COLO668 (cell line): Measurements from ENCODE around the gene FCER1G.

Experiments used
- DNase-seq: peaks from one replicate; lab custom pipeline; 2025; ENCODE audit not compliant: unreplicated experiment; lab: John Stamatoyannopoulos, UW

Gene FCER1G

DNA sequence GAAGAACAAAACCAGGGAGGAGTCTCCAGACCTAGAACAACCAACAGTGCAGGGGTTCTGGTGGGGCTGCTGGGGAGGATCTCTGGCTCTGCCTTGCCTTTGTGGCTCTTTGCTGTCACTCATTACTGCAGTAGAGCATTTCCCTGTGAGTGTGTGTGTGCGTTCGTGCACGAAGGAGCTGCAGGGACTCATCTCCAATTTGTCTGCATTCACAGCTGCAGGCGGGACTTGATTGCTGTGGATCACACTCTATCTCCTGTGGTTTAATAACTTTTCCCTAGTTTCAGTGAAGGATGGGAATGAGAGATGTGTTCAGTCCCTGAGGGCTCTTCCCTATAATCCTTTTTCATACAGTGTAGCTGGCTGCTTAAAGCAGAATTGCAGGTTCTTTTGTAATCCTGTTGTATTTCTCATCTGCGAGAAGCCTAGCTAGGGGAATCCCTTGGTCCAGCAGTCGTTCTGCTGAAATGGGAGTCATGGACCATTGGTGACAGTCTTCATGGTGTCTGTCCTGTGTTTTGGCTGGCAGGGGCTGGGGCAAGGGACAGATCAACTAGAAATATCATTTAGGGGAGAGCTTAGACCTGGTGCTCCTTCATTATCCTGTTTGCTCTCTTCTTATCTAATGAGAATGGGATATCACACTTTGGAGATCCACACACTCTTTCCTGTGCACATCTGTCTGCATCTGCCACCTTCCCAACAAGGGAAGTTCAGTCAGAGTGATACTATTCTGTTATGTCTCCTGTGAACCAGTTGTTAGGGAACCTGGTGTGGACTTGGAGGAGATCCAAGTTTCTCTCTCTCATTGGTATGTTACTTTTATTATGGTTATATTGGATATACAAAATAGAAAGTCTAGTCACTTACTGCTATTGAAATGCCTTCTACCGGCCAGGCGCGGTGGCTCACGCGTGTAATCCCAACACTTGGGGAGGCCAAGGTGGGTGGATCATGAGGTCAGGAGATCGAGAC is 46.5 kb downstream of the FCER1G start:
- no peak for DNase-seq

GRCh38 chr1:161265305-161265704 is 50.2 kb downstream of the FCER1G start:
- DNase-seq, result no peak

DNA sequence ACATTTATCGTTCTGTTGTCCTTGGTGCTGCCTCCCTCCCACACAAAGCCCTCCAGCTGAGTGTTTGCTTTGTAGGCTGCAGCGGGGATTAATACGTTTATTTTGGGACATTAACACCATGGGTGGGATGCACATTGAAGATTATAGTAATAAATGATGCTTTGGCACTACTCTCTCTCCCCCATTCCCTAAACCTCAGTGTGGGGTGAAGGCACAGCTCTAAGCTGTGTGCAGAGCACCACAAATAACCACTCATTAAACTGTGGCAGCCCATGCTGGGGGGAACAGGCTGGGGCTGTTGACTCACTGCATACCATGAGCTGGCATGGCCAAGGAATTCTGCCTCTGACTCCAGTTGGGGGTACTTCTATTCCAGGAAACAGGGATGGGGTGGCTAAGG is 51.1 kb downstream of the FCER1G start:
- DNase-seq, result no peak

GRCh38 chr1:161266836-161267235 is 51.7 kb downstream of the FCER1G start:
- no peak for DNase-seq

DNA sequence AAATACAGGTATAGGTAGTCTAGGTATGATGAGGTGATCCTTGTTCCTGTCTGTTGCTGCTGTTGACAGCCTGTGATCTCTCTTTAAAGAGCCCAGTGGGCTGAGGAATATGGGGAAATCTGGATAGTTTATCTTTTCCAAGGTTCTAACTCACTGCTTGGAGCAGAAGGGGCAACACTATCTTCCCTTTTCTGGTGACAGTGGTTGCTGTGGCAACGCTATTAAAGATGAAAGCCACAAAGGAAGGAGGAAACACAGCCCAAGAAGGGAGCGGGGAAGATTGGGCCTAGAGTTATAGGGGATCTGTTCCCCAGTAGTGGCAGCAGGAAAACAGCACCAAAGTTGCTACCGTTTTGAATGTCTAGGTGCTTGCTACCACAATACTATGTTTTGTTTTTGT is 52.2 kb downstream of the FCER1G start:
- DNase-seq, result no peak
